ENCODE results near the gene FOLR2. TPM values are rescaled to one million over a fixed set of nuclear protein-coding genes. Genes with fewer than 3 reads are reported as not detected.

FOLR2 gene
- polyA plus RNA-seq, 3 donors, result 7.9 to 14.7 (median 10.1) TPM

DNA sequence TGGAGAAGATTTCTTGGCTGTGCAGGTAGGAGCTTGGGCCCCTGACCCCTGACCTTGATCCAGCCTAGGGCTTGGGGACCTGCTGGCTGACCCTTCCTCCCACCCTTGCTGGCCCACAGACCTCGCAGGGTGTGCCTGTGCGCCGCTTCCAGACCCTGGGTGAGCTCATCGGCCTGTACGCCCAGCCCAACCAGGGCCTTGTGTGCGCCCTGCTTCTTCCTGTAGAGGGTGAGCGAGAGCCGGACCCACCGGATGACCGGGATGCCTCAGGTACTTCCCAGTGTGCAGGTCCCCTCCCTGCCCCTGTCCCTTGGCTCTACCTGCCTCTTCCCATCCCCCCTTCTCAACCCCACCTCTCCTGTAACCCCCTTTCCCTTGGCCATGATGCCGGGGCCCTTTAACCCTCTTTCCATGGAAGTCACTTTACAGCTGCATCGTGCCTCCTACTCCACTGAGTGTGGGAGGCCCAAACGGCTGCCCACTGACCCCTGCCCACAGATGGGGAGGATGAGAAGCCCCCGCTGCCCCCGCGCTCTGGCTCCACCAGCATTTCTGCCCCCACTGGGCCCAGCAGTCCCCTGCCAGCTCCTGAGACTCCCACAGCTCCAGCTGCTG, 11.7 kb downstream of the FOLR2 start:
- no peak for DNase-seq

DNA sequence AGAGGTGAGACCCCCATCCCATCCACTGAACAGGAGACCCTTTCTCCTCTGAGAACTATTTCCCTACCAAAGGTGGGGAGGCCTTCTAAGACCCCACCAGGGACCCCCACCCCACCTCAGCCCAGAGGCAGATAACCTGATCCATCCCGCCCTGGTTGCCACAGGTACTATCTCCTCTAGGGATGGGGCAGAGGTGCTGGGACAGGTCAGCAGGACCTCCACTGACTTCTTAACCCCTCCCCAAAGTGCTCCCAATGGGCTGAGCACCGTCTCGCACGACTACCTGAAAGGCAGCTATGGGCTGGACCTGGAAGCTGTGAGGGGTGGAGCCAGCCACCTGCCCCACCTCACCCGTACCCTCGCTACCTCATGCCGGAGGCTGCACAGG, 12.2 kb downstream of the FOLR2 start:
- no peak for DNase-seq

DNA sequence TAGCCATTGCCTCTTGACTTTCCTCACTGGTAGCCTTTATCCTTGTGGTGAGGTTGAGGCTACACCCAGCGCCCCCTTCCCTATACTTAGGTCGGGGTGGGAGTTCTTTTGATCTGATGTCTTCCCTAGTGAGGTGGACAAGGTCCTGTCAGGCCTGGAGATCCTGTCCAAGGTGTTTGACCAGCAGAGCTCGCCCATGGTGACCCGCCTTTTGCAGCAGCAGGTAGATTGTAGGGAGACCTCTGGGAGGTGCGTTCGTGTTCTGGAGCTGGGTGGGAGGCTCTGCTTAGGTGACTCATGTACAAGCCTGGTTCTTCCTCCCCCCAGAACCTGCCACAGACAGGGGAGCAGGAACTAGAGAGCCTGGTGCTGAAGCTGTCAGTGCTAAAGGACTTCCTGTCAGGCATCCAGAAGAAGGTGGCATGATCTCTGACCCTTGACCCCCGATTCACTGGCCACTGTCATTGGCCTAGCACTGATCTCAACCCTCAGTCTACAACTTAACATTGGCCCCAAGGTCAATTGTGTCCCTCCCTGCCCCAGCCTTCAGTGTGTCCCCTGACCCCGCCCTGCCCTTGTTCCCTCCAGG, 12.8 kb downstream of the FOLR2 start:
- no peak for DNase-seq

DNA sequence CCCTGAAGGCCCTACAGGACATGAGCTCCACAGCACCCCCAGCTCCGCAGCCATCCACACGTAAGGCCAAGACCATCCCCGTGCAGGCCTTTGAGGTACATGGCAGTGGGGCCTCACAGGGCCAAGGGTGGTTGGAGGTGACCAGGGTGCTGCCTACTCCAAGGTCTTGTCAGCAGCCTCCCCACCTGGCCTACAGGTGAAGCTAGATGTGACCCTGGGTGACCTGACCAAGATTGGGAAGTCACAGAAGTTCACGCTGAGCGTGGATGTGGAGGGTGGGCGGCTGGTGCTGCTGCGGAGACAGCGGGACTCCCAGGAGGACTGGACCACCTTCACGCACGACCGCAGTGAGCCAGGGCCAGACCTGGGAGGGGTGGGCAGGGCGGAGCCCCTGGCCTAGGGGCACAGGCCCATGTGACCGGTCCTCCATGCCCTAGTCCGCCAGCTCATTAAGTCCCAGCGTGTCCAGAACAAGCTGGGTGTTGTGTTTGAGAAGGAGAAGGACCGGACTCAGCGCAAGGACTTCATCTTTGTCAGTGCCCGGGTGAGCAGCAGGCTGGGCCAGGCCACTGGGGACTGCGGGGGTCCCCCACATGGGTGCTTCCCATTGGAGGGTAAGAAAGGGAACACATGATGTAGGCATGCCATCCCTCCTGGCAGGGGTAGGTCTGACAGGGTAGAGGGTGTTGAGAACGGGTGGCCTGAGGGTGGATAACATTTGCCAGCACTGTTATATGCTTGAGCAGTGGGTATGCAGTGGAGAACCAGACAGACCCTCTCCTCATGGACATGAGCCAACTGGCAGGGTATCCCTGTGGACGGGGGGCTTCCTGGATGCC, 13.6 kb downstream of the FOLR2 start:
- DNase-seq, result no peak

DNA sequence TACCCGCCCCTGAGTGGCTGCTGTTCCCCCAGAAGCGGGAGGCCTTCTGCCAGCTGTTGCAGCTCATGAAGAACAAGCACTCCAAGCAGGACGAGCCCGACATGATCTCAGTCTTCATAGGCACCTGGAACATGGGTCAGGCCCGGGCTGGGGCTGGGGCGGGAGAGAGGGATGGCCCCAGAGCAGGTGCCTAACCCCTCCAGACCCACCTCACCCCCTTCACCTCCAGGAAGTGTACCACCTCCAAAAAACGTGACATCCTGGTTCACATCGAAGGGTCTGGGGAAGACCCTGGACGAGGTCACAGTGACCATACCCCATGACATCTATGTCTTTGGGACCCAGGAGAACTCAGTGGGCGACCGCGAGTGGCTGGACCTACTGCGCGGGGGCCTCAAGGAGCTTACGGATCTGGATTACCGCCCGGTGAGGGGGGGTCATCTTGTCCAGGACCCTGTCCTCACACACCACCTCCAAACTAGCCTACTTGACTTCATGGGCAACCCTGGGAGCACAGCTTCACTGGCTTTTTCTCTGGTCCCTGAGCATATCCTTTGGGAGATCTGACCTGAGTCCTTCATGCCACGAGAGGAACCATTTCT, 14.3 kb downstream of the FOLR2 start:
- no peak for DNase-seq

DNA sequence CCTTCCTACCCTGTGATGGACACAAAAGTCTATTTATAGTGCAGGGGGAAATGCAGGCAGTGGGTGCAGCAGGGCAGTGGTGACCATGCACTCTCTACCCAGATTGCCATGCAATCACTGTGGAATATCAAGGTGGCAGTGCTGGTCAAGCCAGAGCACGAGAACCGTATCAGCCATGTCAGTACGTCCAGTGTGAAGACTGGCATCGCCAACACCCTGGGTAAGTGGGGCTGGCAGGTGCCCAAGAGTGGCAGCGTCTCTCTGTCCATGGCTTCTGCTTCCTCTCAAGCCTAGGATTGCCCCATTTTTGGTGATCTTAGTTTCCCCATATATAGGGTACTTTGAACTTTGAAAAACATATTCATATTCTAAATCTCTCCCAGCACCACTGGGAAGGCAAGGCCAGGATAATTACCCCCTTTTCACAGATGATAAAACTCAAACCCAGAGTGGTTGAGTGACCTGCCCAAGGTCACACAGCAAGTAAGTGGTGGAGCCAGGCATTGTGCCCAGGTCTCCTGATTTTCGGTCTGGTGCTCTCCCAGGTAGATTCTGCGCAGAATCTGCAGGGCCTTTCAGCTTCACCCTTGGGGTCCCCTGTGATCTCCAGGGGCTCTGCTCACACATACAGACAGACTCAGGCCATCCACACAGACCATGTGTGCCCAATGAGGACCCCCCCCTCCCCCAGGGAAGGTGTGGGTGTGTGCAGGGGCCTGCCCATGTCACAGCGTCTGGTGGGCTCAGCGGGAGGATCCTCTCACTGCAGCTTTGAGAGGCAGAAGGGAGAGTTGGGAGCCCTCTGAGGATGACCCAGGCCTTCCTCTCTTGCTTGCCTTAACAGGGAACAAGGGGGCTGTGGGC, 15.0 kb downstream of the FOLR2 start:
- DNase-seq, result no peak

DNA sequence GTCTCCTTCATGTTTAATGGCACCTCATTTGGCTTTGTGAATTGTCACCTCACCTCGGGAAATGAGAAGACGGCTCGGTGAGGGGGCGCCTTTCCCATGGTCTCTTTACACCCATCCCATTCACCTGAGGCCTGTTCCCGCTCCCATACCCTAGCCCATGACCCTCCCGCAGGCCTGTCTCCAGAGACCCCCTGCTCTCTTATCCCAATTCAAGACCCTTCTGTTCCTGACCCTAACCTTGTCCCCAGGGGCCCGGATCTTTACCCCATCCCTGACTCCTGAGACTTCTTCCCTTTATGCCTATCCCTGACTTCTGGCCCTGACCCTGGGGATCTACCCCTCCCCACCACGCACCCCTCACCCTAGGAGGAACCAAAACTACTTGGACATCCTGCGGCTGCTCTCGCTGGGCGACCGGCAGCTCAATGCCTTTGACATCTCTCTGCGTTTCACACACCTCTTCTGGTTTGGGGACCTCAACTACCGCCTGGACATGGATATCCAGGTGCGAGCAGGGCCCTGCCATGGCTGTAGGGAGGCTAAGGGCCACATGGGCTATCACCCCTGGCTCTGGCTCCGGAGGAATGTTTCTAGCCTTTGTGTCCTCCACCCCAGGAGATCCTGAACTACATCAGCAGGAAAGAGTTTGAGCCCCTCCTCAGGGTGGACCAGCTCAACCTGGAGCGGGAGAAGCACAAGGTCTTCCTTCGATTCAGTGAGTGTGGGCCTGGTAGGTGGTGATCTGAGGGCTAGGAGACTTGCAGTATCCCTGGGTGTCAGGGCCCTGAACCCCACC, 15.9 kb downstream of the FOLR2 start:
- DNase-seq, result no peak

DNA sequence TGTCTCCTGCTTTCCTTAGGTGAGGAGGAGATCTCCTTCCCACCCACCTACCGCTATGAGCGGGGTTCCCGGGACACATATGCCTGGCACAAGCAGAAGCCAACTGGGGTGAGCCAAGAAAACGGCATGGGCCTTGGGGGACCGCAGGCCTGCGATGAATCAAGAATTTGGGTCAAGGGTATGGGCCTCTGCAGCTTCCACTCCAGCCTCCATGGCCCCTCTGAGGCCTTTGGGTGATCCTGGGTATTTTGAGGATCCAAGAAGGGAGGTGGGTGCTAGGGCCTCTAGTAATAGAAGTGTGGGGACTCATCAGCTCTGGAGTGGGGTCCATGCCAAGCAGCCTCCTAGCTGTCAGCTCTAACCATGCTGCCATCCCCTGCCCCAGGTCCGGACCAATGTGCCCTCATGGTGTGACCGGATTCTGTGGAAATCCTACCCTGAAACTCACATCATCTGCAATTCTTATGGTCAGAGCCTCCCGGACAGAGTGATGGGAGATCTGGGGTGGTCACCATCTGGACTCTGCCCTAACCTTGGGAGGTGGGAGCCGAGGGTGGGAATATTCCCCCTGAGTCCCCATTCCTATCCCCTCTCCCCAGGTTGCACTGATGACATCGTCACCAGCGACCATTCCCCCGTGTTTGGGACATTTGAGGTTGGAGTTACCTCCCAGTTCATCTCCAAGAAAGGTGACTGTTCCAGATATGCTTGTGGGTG, 16.6 kb downstream of the FOLR2 start:
- no peak for DNase-seq

DNA sequence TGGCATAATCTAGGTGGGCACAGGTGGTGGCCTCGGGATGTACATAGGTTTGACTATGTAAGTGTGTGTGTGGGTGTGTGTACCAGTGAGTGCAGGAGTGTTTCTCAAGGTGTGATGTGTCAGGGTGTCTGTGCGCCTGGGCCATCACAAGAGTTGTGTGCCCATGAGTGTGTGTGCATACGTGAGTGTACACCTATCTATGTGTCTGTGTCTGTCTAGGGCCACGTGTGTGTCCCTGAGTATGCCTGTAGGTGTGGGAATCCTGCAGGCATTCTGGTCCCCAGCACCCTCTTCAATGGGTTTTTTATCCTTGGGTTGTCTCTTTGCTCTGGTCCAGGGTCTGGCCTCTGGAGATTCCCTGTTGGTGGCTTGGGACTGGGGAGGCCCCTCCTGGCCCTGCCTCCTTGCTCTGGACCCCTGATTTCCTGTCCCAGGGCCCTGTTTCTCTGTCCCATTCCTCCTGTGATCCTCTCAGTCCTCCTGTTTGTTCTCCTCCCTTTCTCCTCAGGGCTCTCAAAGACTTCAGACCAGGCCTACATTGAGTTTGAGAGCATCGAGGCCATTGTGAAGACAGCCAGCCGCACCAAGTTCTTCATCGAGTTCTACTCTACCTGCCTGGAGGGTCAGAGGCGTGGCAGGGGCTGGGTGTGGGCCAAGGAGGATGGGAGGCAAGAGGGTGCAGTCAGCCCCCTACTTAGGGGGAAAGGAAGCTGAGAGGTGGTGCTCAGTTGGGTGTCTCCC, 17.3 kb downstream of the FOLR2 start:
- DNase-seq, result no peak

DNA sequence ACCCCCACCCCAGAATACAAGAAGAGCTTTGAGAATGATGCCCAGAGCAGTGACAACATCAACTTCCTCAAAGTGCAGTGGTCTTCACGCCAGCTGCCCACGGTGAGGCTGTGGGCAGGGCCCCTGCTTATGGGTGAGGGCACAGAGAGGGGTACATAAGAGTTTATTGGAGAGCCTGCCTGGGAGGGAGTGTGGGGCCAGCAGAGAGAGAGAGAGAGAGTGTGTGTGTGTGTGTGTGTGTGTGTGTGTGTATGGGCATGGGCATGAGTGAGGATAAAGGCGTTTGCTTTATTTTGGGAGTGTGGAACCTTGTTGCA, 17.9 kb downstream of the FOLR2 start:
- DNase-seq, result no peak

DNA sequence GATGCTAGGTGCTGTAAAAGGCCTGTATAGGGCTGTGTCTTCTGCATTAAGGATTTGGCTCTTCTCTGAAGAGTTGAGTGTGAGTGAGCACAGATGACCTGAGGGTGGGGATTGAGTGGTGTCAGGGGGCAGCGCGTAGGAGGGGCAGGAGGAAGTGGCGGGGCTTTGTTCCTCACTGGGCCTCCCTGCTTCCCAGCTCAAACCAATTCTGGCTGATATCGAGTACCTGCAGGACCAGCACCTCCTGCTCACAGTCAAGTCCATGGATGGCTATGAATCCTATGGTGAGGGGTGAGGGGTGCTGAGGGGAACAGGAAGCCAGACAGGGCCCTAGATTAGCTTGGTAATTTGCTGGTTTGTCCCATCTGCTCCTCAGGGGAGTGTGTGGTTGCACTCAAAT, 18.3 kb downstream of the FOLR2 start:
- no peak for DNase-seq

DNA sequence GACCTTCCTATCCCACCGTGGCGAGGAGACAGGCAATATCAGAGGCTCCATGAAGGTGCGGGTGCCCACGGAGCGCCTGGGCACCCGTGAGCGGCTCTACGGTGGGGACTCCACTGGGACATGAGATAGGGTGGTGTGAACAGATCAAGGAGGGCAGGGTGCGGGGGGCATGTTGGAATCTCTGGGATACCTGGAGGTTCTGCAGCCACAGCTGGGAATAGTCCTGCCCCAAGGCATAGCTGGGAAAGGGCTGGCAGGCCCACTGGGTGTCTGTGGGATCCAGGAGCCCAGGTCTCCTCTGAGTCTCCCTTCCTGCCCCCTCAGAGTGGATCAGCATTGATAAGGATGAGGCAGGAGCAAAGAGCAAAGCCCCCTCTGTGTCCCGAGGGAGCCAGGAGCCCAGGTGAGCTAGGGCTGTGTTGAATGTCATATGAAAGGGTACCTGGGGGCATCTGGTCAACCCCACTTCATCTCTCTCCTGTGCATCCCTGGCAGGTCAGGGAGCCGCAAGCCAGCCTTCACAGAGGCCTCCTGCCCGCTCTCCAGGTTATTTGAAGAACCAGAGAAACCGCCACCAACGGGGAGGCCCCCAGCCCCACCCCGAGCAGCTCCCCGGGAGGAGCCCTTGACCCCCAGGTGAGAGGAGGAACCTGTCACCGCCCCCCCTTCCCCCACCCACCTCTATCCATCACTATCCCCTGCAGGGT, 18.9 kb downstream of the FOLR2 start:
- DNase-seq, result no peak

DNA sequence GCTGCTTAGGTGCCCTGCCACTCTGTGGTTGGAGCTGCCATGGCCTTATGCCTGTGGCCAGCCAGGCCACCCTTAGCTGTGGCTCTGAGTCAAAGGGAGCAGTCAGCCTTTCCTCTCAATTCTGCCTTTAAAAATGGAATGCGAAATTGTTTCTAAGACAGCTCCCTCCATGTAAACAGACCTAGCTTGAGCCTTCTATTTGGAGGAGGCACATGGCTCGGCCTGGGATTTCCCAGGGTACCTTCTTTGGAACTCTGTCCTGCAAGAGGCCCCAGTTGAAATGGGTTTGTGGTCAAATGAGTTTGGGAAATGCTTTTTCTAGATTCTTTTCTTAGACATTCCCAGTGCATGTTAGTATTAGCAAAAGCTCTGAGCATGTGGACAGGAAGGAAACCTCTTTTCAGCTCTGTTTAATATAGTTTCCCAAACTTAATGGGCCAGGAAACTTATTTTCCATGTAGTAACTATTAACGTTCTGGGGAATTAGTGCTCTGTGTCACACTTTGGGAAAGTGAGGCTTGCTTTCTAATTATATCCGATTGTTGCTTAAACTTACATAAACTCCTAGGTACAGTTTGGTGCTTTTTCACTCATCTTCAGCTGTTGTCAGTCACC, 19.6 kb downstream of the FOLR2 start:
- DNase-seq, result no peak

DNA sequence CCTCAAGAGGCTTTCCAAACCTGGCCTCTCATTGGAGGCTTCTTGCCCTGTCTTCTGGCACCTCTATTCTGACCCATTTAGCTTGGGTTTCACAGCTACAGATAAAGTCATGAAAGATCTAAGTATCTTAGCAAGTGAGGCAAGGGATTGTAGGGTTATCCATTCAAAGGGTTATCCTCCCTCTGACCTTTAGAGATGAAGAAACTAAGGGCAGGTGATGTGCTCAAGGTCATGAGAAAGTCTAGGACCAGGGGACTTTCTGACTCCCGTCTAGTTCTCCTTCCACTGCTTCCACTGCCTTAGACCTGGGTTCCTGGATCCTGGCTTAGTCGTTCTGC, 20.1 kb downstream of the FOLR2 start:
- DNase-seq, result no peak

DNA sequence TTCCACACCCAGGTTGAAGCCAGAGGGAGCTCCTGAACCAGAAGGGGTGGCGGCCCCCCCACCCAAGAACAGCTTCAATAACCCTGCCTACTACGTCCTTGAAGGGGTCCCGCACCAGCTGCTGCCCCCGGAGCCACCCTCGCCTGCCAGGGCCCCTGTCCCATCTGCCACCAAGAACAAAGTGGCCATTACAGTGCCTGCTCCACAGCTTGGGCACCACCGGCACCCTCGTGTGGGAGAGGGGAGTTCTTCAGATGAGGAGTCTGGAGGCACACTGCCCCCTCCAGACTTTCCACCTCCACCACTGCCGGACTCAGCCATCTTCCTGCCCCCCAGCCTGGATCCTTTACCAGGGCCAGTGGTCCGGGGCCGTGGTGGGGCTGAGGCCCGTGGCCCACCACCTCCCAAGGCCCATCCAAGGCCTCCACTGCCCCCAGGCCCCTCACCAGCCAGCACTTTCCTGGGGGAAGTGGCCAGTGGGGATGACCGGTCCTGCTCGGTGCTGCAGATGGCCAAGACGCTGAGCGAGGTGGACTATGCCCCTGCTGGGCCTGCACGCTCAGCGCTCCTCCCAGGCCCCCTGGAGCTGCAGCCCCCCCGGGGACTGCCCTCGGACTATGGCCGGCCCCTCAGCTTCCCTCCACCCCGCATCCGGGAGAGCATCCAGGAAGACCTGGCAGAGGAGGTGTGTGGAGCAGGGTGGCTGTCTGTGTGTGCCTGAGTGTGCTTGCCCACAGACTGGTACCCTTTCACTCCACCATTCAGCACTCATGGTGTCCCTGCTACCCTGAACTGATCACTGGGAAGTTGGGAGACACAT, 20.7 kb downstream of the FOLR2 start:
- no peak for DNase-seq

DNA sequence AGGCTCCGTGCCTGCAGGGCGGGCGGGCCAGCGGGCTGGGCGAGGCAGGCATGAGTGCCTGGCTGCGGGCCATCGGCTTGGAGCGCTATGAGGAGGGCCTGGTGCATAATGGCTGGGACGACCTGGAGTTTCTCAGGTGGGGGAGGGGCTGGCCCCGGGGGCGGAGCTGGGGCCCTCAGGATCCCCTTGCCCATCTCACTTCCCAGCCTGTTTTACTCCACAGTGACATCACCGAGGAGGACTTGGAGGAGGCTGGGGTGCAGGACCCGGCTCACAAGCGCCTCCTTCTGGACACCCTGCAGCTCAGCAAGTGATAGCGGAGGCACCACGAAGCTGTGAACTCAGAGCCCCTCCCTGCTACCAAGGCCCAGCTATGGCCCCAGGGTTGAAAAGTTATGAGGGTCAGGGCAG, 21.5 kb downstream of the FOLR2 start:
- DNase-seq, result no peak

DNA sequence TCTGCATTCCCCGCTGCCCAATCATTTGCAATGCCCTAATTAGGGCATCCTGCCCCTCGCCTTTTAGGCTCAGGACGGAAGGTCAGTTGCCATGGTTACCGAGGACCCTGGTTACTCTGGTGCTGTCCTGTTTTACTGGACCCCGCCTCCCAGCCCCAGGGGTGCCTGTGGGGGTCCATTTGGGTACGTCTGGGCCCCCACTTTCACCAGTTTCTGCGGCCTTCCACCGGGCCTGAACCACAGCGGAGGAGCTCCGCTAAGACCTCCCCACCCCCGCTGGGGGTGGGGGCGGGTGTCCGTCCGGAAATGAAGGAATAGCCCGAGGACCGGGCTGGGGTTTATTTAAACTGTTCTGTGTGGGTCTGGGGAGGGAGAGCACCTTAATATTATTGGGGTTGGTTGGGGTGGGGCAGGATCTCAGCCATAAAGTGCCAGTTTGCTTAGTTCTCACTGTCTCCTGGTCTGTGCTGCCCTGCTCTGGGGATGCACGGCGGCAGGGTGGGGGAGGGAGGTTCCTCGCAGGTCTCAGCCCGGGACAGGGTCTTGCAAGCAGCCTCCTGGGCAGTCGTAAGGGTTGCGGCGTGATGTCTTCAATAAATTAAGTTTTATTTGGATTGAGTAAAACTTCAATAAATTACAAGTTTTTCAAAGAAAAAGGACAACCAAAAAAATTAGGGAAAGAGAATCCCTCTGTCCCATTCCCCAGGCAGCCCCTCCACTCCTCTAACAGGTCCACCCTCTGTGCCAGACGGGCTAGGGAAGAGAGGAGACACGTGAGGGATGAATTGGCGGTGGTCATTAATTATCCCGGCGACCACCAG, 22.1 kb downstream of the FOLR2 start:
- no peak for DNase-seq
